Activated B cell treated with CpG ODN at 0.5 μM for 24 hours (primary cell): Measurements from ENCODE around the gene IQCE. TPM values are rescaled to one million over a fixed set of nuclear protein-coding genes. Genes with fewer than 3 reads are reported as not detected.

ENCODE experiments used
- ATAC-seq: fragments of 200-7000 bp; cut with Tn5 transposase; one replicate; pipeline ENCODE4 v1.10.0; 2021; ENCODE audit warnings: low read depth, mild to moderate bottlenecking, moderate library complexity
- CTCF ChIA-PET: fragments of 350-600 bp; sonication (Branson Sonifier 250); formaldehyde crosslinking; loops from one replicate; lab custom pipeline; 2021; ENCODE audit warnings: antibody characterized with exemption; lab: Charles Lee
- POLR2A ChIA-PET: fragments of 350-600 bp; sonication (Branson Sonifier 250); formaldehyde crosslinking; loops from one replicate; lab custom pipeline; 2021; ENCODE audit warnings: antibody characterized with exemption; lab: Charles Lee
- DNase-seq: peaks from one replicate; pipeline ENCODE4 v3.0.0; 2022
- H3K27ac Mint-ChIP-seq: one replicate; pipeline ENCODE4 v1.8.0; 2020; ENCODE audit warnings: mixed read lengths
- H3K27me3 Mint-ChIP-seq: one replicate; pipeline ENCODE4 v1.8.0; 2021; ENCODE audit warnings: mixed read lengths
- H3K36me3 Mint-ChIP-seq: one replicate; pipeline ENCODE4 v1.8.0; 2021; ENCODE audit warnings: low read depth, mixed read lengths
- H3K4me1 Mint-ChIP-seq: one replicate; pipeline ENCODE4 v1.8.0; 2021; ENCODE audit warnings: mixed read lengths
- H3K4me3 Mint-ChIP-seq: one replicate; pipeline ENCODE4 v1.8.0; 2020; ENCODE audit warnings: mild to moderate bottlenecking, mixed read lengths
- H3K9me3 Mint-ChIP-seq: one replicate; pipeline ENCODE4 v1.8.0; 2020; ENCODE audit warnings: mixed read lengths
- intact Hi-C: fragments of 100-400 bp; cut with micrococcal nuclease; formaldehyde crosslinking; loops from one replicate; pipeline ENCODE4 v1.15.1; 2024
- total RNA-seq: library from RNA; stranded (reverse); gene quantifications from 2 replicates; pipeline ENCODE4 v1.2.3, GENCODE V29; 2022
- TF ChIP-seq, protein P1 (sequence below): fragments of 200-600 bp; IDR thresholded peaks from one replicate; pipeline ENCODE4 v1.8.0; 2022; ENCODE audit warnings: antibody characterized with exemption, mild to moderate bottlenecking

The IQCE gene
- total RNA-seq, 1 donor from 2014 or later = 7.7 TPM

GRCh38 chr7:2541291-2542010 lies 17.3 kb upstream of the IQCE start:
- H3K36me3 Mint-ChIP-seq = peaks cover 51% of the 10 kb centered on the region
- H3K9me3 Mint-ChIP-seq = no peaks in the 10 kb centered on the region
- no peak overlapping the region for H3K4me3 Mint-ChIP-seq
- CTCF ChIA-PET = no interaction called here
- H3K4me1 Mint-ChIP-seq = peaks cover 10% of the 10 kb centered on the region
- no peaks in the 10 kb centered on the region for H3K27me3 Mint-ChIP-seq
- no peak for DNase-seq
- ATAC-seq = no peak
- intact Hi-C loops = no loop called here
- H3K27ac Mint-ChIP-seq = no peak overlapping the region
- POLR2A ChIA-PET = interaction anchor here (0.6 to 1.4 kb wide), 2 partner anchors 13 to 29 kb away, joined by 4 to 5 read pairs; no protein-coding TSS in a partner anchor
- TF ChIP-seq, protein P1, sequence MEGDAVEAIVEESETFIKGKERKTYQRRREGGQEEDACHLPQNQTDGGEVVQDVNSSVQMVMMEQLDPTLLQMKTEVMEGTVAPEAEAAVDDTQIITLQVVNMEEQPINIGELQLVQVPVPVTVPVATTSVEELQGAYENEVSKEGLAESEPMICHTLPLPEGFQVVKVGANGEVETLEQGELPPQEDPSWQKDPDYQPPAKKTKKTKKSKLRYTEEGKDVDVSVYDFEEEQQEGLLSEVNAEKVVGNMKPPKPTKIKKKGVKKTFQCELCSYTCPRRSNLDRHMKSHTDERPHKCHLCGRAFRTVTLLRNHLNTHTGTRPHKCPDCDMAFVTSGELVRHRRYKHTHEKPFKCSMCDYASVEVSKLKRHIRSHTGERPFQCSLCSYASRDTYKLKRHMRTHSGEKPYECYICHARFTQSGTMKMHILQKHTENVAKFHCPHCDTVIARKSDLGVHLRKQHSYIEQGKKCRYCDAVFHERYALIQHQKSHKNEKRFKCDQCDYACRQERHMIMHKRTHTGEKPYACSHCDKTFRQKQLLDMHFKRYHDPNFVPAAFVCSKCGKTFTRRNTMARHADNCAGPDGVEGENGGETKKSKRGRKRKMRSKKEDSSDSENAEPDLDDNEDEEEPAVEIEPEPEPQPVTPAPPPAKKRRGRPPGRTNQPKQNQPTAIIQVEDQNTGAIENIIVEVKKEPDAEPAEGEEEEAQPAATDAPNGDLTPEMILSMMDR = no peak

GRCh38 chr7:2542011-2542915 lies 16.5 kb upstream of the IQCE start:
- DNase-seq = no peak
- CTCF ChIA-PET = no interaction called here
- H3K27ac Mint-ChIP-seq = no peak overlapping the region
- POLR2A ChIA-PET = interaction anchor here (0.6 to 1.4 kb wide), 5 partner anchors 12 to 42 kb away, joined by 3 to 5 read pairs (median 3); no protein-coding TSS in a partner anchor
- peaks cover 10% of the 10 kb centered on the region for H3K4me1 Mint-ChIP-seq
- no peak for ATAC-seq
- H3K4me3 Mint-ChIP-seq = no peak overlapping the region
- no peaks in the 10 kb centered on the region for H3K27me3 Mint-ChIP-seq
- H3K36me3 Mint-ChIP-seq = peaks cover 58% of the 10 kb centered on the region
- TF ChIP-seq, protein P1 = no peak
- H3K9me3 Mint-ChIP-seq = no peaks in the 10 kb centered on the region
- intact Hi-C loops = no loop called here

DNA sequence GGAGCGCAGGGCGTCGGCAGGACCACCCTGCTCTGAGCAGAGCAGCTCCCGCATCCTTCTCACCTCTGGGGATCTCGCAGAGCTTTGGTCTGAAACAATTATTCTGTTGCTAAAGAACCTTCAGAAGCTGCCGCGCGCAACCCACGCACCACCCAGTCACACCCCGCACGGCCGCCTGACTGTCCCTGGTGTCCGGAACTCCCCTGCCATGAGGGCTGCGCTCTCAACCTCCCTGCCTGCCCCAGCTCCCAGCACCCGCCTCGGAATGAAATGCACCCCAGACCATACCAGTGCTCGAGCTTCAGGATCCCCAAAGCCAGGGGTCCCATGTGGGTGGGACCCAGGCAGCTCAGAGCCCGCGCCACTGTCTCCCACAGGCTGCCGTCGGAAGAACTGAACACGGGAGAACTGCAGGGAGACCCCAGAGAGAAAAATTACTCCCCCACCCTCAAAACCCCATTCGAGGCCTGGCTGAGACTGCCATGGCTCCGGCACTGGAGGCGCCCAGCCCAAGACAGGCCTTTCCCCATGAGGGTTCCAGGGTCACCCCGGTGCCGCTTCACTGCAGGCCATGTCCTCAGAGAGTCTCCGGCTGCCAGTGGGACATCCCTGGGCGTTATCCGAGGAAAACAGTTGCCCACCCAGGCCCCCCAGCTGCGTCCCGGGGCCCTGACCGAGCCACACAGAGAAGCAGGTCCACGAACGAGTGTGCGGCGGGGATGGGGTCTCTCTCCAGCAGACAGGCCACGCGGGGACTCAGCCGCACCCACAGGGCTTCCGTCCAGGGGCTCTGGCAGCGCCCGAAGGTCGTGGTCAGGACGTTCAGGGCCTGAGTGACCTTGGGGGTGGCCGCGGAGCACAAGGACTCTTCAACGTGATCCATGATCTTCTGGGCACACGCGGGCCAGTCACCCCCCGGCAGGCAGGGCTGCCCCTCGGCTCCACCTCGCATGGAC lies 15.6 kb upstream of the IQCE start:
- H3K27ac Mint-ChIP-seq = no peak overlapping the region
- intact Hi-C loops = no loop called here
- H3K4me3 Mint-ChIP-seq = no peak overlapping the region
- no peak for DNase-seq
- TF ChIP-seq, protein P1 = no peak
- H3K27me3 Mint-ChIP-seq = no peaks in the 10 kb centered on the region
- H3K4me1 Mint-ChIP-seq = peaks cover 10% of the 10 kb centered on the region
- ChIA-PET CTCF (no interaction called here), POLR2A (interaction anchor here (0.6 to 1.4 kb wide), 5 partner anchors 13 to 43 kb away, joined by 3 to 5 read pairs (median 3); no protein-coding TSS in a partner anchor)
- no peaks in the 10 kb centered on the region for H3K9me3 Mint-ChIP-seq
- ATAC-seq = no peak
- H3K36me3 Mint-ChIP-seq = peaks cover 64% of the 10 kb centered on the region

DNA sequence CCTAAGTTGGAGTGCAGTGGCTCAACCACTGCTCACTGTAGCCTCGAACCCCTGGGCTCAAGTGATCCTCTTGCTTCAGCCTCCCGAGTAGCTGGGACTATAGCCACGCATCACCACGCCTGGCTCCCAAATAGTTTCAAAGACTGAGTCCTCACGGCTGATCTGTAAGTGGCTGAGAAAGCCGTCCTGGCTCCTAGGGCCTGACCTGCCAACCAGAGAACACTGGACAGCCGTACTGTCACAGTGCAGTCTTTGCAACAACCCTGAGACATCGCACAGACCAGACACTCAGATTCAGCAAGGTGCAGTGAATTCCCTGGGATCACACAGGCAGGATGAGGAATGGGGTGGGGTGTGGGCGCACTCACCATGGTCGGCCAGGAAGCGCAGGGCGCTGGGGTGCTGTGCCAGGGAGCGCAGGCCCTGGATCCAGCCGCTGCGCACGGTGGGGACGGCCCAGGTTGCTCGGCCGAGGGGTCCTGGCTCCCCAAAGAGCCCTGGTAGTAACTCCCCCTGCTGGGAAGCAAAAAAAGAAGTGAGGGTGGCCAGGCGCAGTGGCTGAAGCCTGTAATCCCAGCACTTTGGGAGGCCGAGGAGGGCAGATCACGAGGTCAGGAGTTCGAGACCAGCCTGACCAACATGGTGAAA lies 14.1 kb upstream of the IQCE start:
- POLR2A ChIA-PET = interaction anchor here (0.8 to 0.9 kb wide), 2 partner anchors 14 to 23 kb away, joined by 3 to 4 read pairs; no protein-coding TSS in a partner anchor

More for the DNA sequence above, 14.1 kb upstream of the IQCE start:
- TF ChIP-seq, protein P1 = no peak
- no peak for DNase-seq
- Mint-ChIP-seq H3K4me3 (no peak overlapping the region), H3K9me3 (no peaks in the 10 kb centered on the region), H3K36me3 (peaks cover 68% of the 10 kb centered on the region), H3K27ac (no peak overlapping the region), H3K27me3 (no peaks in the 10 kb centered on the region), H3K4me1 (peaks cover 14% of the 10 kb centered on the region)
- no peak for ATAC-seq
- intact Hi-C loops = no loop called here
- CTCF ChIA-PET = no interaction called here
